Fibroblast of lung (primary cell): ENCODE data around the gene HUS1B.

Experiments
- EZH2 ChIP-seq: IDR thresholded peaks from 2 replicates; pipeline ENCODE4 v1.5.1; 2012; ENCODE audit warnings: low read length, control low read depth, mild to moderate bottlenecking; ENCODE audit errors: missing control alignments
- TF ChIP-seq, protein P1 (sequence below), 2 donors: IDR thresholded peaks in 1 of 2; conservative IDR thresholded peaks in 1 of 2; 1 replicate in 1 of 2; 2 replicates in 1 of 2; pipeline ENCODE4 v1.5.1; 2011 to 2012; ENCODE audit warnings: low read length in 2 of 2, control low read depth in 1 of 2, inconsistent platforms in 1 of 2, low read depth in 1 of 2, mild to moderate bottlenecking in 1 of 2

DNA sequence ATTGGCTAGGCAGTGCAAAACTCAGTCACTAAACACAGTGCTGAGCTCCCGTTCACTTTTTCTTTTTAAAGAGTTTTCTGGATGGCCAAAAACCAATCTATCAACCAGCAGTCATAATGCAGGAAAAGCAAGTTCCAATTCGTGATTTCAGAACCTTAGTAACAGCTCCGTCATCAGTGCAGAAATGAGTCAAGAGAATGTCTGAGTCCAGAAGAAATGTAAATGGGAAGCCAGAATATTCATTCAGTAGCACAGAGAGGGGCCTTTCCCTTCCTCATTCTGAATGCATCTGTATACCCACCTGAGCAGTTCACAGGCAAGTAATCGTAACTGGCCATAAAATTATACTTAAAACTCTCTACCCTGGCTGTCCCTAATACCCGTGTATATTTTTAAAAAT, 20.4 kb downstream of the HUS1B start:
- TF ChIP-seq EZH2, result no peak
- TF ChIP-seq, protein P1, sequence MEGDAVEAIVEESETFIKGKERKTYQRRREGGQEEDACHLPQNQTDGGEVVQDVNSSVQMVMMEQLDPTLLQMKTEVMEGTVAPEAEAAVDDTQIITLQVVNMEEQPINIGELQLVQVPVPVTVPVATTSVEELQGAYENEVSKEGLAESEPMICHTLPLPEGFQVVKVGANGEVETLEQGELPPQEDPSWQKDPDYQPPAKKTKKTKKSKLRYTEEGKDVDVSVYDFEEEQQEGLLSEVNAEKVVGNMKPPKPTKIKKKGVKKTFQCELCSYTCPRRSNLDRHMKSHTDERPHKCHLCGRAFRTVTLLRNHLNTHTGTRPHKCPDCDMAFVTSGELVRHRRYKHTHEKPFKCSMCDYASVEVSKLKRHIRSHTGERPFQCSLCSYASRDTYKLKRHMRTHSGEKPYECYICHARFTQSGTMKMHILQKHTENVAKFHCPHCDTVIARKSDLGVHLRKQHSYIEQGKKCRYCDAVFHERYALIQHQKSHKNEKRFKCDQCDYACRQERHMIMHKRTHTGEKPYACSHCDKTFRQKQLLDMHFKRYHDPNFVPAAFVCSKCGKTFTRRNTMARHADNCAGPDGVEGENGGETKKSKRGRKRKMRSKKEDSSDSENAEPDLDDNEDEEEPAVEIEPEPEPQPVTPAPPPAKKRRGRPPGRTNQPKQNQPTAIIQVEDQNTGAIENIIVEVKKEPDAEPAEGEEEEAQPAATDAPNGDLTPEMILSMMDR (conservative IDR thresholded peaks at IDR 0.05 in 1 of 2, IDR thresholded peaks at IDR 0.05 in 1 of 2; ENCODE audit: low read depth in 1 of 2, low read length in 2 of 2), result no peak
